Left lobe of liver (tissue), 2 donors: ENCODE data around the gene ESRRB. TPM values are rescaled to one million over a fixed set of nuclear protein-coding genes. Genes with fewer than 3 reads are reported as not detected.

Experiments
- ATAC-seq: fragments of 200-7000 bp; cut with Tn5 transposase; one replicate; pipeline ENCODE4 v1.9.1; 2020; ENCODE audit warnings: mild to moderate bottlenecking, moderate library complexity
- DNase-seq: peaks from one replicate; pipeline ENCODE4 v3.0.0-alpha.2; 2020; ENCODE audit warnings: low spot score
- total RNA-seq: library from RNA; stranded (reverse); gene quantifications from one replicate; pipeline ENCODE4 v1.2.1, GENCODE V29; 2021
- donor health status: DM: no; HTN: no; CAD: no; lungs with moderate emphysema.
- donor health status: DM: no; HTN: yes; CAD: no.

Gene ESRRB
- total RNA-seq, result 0.05 TPM

DNA sequence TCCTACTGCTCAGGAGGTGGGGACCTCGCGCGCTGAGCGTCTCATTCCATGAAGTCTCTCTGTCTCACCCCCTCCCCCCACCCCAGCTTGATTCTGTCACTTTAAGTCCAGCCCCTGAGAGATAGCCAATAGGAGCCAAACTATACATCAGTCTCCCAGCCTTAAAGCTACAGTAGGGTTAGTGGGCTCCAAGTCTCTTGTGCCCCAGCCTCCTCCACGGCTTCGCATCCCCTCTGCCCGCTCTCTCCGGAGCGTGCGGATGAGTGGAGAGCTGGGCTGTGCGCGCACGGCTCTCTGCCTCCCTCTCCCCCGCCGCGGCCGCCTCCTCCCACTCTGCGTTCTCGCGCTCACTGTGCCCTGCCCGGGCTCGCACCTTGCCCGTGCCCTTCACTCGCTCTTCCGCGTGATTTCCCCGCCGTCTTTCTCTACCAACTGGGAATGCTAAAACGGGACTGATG lies at the start of gene ESRRB:
ESRRB (plus strand) TSS at position 191 of the 458 bp plus-strand sequence; CDS start at position 456, 265 bp downstream.
- DNase-seq, result no peak
- peak; percentile 41 for ATAC-seq

GRCh38 chr14:76326918-76327689 lies 48.8 kb upstream of the ESRRB start:
- ATAC-seq (no peak), DNase-seq (no peak)

DNA sequence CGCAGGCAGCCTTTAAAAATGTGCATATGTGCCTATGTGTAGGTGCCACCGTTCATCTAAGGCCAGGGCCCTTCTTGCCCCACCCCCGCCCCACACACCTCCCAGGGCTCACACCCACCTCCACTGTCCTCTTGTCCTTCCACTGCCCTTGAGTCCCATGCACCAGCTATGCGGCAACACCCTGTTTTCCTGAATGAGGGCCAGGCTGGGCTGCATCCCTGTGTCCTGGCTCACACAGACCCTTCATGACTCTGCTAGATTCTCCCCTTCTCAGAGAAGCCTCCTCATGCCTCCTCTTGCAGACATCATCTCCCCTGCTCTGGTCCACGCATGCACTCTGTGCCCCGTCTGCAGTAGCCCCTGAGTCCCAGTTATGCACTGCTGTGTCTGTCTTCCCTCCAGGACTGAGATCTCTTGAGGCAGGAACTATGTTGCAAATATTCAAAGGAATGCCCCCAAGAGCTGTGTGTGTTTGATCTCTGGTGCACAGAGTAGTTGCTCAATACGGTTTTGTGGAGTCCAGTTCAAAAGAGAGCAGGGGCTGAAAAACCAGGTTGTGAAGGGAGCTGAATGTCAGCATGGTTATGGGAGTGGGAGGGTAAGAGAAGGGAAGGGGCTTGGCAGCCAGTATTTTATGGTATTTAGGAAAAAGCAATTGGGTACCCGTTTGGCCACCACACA lies 47.3 kb upstream of the ESRRB start:
- no peak for DNase-seq
- no peak for ATAC-seq

DNA sequence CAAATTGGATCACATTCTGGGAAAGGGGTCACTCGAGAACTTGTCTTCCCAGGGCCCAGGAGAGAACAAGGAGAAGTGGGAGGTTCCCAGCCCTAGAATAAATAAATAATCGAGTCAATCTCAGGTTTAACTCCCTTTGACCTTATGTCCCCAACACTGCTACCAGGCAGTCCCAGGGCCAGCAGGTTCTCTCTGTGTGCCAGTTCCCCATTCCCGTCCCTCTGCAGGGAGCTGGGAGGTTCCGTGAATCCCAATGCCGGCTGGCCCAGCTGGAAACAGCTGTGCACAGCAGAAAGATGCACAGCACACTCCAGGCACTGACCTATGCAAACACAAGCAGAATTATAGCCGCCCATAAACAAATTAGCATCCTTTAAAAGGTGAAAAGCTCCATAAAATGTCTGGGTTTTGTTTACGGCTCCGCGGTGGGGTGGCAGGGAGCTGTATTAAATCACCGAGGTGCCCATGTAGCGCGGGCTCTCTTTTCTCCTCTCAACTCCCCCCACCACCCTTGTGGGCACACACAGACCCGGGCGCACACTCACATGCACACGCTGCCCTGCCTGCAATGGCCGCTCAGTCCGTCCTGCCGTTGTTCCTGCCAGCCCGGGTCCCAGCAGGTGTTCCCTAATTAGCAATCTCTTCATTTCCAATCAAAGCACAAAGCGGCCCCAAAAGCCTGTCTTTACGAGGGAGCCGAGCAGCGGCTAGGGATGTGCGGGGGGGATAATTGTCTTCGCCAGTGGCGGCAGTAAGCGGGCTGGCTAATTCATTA lies 46.6 kb upstream of the ESRRB start:
- DNase-seq (no peak), ATAC-seq (peak; percentile 54)

DNA sequence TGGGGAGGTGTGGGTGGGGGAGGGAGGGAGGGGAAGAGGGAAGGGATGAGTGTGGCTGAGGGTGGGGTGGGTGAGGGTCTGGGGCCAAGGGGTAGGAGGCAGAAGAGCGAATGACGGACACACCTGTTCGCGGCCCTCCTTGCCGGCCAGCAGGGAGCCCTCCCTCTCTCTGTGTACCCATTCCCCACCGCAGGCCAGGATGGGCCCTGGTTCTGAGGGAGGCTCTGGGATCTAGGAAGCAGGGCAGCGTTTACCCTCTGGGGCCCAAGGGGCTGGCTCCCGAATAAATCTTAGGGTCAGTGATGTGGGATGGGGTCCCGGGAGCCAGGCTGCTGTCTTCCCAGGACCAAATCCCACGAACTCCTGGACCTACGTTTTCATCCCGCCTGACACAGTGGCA lies 46.0 kb upstream of the ESRRB start:
- DNase-seq (no peak), ATAC-seq (no peak)

GRCh38 chr14:76330411-76331327 lies 45.3 kb upstream of the ESRRB start:
- ATAC-seq (peak; percentile 91), DNase-seq (peak; percentile 71)

DNA sequence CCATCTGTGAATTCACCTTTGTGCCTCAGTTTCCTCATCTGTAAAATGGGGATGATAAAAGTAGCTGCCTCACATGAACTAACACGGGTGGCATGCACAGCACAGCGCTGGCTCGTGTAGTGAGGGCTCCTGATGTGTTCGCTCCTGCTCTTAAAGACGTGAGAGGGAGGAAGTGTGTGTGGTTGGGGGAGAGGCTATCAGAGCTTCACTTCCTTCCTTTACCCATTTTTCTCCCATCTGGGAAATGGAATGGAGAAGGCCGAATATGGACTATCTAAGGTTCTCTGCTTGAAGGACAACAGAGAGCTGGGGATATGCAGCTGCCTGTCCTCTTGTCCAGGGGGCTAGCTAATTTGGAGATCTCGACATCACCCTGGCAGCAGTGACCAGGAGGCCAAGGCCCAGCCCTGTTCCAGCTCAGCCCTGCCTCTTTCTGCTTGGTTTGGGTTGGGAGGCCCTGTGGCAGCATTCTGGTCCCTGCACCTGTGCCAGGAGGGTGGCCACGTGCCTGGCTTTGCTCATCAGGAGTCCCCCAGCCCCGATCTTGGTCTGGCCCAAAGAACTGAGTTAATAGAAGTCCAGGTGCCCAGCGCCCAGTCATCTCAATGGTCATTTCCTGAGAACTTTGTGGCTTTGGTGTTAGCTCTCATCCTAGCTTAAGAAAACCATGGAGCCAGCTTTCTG lies 44.5 kb upstream of the ESRRB start:
- DNase-seq, result no peak
- no peak for ATAC-seq

DNA sequence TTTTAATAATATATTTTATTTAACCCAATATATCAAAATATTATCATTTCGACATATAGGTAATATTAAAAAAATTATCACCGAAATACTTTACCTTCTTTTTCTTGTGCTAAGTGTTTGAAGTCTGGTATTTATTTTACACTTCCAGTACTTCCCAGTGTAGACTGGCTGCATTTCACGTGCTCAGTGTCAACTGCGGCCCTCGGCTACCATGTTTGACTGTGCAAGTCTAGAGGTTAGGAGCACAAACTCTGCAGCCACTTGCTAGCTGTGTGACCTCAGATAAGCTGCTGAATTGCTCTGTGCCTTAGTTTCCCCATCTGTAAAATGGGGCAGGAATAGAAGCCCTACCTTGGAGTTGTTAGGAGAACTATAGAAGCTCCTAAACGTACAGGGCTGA lies 42.3 kb upstream of the ESRRB start:
- ATAC-seq, result no peak

DNA sequence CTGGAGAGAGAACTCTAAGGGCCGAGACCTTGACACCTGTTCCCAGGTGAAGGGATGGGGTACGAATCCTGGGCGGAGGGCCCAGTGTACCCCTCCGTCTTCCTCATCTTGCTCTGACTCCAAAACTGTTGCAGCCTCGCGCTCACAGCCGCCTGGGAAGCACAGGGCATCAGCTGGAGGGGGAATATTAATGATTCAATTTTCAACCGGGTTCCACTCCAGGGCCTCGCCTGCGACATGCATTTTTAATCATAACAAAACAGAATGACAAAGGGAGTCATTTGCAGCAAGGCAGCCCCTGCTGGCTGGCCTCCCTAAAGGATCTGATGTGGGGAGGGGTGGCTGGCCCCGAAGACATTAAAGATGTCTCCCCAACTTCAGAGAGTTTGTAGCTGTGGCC lies 41.6 kb upstream of the ESRRB start:
- ATAC-seq, result no peak
- no peak for DNase-seq

More for the DNA sequence above, 42.3 kb upstream of the ESRRB start:
- no peak for DNase-seq

GRCh38 chr14:76336876-76337275 lies 39.1 kb upstream of the ESRRB start:
- DNase-seq (no peak), ATAC-seq (no peak)

DNA sequence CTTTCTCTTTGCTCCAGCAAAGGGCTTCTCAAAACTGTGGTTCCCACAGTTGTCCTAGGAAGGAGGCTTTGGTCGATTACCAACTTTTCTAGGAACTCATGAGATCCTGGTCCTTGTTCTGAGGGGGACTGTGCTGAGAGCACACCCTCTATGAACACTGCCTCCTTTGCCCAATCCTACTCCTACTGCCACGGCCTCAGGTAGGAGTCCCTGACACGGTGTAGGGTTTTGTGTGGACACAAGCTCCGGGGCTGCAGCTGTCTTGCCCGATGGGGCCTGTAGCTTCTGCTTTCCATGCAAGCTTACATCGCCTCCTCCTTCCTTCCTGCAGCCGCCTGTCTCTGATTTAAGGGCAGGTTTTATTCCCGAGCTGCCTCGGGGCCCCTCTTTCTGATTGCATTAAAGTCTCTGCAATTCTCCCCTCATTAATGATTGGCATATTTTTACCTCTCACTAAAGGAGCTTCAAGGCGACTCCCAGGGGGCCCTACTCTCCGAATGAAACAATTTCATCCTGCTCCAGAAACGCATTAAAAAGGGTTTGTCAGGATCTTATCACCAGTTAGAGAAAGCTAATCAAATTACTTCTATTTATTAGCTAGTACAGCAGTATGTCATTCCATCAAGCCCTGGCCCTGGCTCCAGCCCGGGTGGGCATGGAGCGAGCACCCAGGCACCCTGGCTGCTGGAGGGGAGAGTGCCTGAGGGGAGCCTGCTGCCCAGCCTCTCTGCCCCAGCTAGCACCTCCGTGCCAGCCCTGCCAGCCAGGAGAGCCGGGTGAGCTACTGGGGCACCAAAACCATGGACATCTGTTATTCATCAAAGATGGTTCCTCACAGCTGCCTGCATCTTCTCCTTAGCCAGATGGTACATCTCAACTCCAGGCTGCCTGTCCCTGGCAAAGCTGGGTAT lies 38.0 kb upstream of the ESRRB start:
- no peak for DNase-seq
- no peak for ATAC-seq

DNA sequence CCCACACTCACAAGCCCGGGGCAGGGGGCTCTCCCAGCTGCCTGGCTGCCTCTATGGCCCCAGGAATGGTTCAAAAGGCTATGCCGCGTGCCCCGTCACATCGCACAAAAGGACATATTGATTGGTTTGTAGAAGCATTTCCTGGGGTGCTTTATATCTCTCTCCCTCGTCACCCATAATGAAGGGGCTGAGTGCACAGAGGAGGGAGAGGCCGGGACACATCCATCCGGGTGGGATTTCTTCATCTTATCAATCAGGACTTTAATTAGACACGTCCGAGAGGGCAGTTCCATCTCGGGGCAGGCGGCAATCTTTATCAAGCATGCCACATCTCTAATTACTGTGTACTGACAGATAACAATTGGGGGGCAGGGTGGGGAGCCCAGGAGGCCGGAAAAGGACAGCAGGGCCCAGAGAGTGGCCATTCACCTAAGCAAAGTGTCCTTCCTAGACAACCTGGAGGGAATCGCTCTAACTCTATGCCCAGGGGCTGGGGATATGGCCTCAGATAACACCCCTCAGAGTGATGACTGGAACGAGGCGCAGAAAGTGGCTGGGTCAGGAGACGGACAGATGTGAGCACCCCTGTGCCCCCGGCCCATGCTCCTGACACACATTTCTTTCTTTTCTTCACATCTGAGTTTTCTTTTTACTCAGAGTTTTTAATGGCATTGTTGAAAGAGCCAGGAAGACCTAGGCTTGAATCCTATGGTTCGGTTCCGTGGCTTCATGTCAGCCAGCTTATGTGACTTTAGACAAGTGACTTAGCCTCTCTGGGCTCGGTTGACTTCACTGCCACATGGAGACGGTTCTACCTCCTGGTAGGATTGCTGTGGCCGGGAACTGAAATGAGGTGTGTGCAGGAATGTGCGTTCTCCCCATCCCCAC lies 36.0 kb upstream of the ESRRB start:
- ATAC-seq (no peak), DNase-seq (no peak)

DNA sequence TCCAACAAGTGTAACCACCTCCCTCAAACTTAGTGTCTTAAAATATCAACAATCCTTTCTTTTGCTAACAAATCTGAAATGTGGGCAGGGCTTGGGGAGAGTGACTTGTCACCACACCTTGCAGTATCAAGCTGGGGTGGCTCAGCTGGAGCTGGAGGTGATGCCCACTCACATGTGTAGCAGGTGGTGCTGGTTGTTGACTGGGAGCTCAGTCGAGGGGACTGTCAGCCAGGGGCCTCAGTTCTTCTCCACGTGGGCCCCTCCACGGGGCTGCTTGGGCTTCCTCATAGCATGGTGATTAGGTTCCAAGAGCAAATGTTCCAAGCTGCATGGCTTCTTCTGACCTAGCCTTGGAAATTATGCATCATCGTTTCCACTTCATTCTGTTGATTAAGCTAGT lies 32.6 kb upstream of the ESRRB start:
- ATAC-seq (no peak), DNase-seq (no peak)

- DNase-seq (no peak), ATAC-seq (no peak)
These were observed 29.4 kb upstream of the ESRRB start for GRCh38 chr14:76346391-76347160.

DNA sequence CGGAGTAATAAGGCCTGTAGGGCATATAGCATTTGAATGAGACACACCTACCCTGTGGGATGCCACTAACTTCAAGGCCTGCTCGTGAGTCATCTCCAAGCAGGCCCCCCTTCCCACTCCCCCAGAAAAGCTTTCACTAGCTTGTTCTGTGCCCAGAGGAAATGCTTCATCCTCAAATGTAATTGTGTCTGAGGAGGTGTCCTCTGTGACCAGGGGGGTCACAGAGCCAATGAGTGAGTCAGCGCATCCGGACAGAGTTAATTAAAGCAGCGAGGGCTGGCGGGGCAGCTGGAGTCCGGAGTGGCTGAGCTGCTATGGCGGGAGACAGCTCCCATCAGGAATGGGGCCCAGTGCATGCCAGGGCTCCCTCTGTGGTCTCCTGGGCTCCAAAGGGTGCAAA lies 27.0 kb upstream of the ESRRB start:
- ATAC-seq (peak; percentile 22), DNase-seq (no peak)

DNA sequence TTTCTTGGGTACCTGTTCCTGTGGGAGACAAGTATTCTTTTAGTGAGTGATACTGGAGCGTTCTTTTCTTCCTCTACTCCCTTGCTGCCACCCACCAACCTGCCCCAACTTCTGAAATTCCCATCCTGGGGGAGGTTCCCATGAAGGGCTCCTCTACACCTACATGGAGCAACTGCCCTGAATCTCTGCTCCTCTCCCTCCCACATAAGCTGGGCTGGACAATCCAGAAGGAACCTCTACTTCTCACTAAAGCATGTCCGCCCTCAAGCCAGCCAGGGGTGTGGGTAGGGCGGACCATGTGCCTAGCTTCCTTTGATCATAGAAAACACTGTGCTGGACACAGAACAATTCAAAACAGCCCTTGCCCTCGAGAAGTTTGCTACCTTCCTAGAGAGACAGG lies 25.9 kb upstream of the ESRRB start:
- ATAC-seq (no peak), DNase-seq (no peak)

GRCh38 chr14:76350671-76351070 lies 25.3 kb upstream of the ESRRB start:
- DNase-seq, result no peak
- ATAC-seq, result no peak
